Common myeloid progenitor, CD34-positive (primary cell): Measurements from ENCODE around the gene L3MBTL2.
"Not testable (repeated sequence)": the region's sequence is repeated elsewhere in the genome, so short reads cannot be mapped to it uniquely, and the experiment has no call there.

Experiments used
- CTCF ChIA-PET: fragments of 350-600 bp; sonication (Branson Sonifier 250); formaldehyde crosslinking; loops from one replicate; lab custom pipeline; 2021; ENCODE audit warnings: antibody characterized with exemption; lab: Charles Lee
- POLR2A ChIA-PET: fragments of 350-600 bp; sonication (Branson Sonifier 250); formaldehyde crosslinking; loops from one replicate; lab custom pipeline; 2021; ENCODE audit warnings: antibody characterized with exemption; lab: Charles Lee
- DNase-seq, 3 donors: peaks; one replicate each; pipeline versions ENCODE4 v3.0.0 to v3.0.0-alpha.2; 2013
- H3K27ac ChIP-seq, 2 experiments: 1 replicate in 1 of 2; 2 replicates in 1 of 2; pipeline ENCODE4 v1.7.0; 2013; ENCODE audit warnings: inconsistent platforms in 2 of 2, low read length in 2 of 2, mild to moderate bottlenecking in 2 of 2, low read depth in 1 of 2, moderate library complexity in 1 of 2; ENCODE audit not compliant: severe bottlenecking in 2 of 2, insufficient read depth in 1 of 2, poor library complexity in 1 of 2
- H3K27me3 ChIP-seq, 5 experiments: replicated peaks in 2 of 5; 1 replicate in 3 of 5; 2 replicates in 2 of 5; pipeline versions ENCODE4 v1.6.1 to v1.7.0; 2013; ENCODE audit warnings: low read length in 4 of 5, mild to moderate bottlenecking in 2 of 5, moderate library complexity in 2 of 5, inconsistent platforms in 1 of 5; ENCODE audit not compliant: insufficient read depth in 5 of 5, control insufficient read depth in 4 of 5
- H3K36me3 ChIP-seq, 4 experiments: 1 replicate in 2 of 4; 2 replicates in 2 of 4; pipeline versions ENCODE4 v1.6.1 to v1.7.0; 2013; ENCODE audit warnings: low read length in 3 of 4, control low read depth in 1 of 4, mild to moderate bottlenecking in 1 of 4; ENCODE audit not compliant: control insufficient read depth in 4 of 4, insufficient read depth in 4 of 4
- H3K4me1 ChIP-seq, 4 experiments: 1 replicate in 3 of 4; 2 replicates in 1 of 4; pipeline versions ENCODE4 v1.6.1 to v1.7.1; 2013; ENCODE audit warnings: low read length in 3 of 4, mild to moderate bottlenecking in 3 of 4, control low read depth in 1 of 4, inconsistent platforms in 1 of 4, moderate library complexity in 1 of 4; ENCODE audit not compliant: control insufficient read depth in 4 of 4, insufficient read depth in 4 of 4; ENCODE audit errors: control extremely low read depth in 1 of 4
- H3K4me3 ChIP-seq, 7 experiments: 1 replicate in 4 of 7; 2 replicates in 3 of 7; pipeline versions ENCODE4 v1.5.1 to v1.7.0; 2013; ENCODE audit warnings: mild to moderate bottlenecking in 7 of 7, low read length in 6 of 7, moderate library complexity in 6 of 7, inconsistent platforms in 2 of 7, low read depth in 2 of 7, control low read depth in 1 of 7; ENCODE audit not compliant: insufficient read depth in 4 of 7, control insufficient read depth in 1 of 7; ENCODE audit errors: extremely low read depth in 1 of 7
- H3K9me3 ChIP-seq, 5 experiments: 1 replicate in 4 of 5; 2 replicates in 1 of 5; pipeline versions ENCODE4 v1.6.1 to v1.7.1; 2013; ENCODE audit warnings: low read length in 4 of 5, mild to moderate bottlenecking in 2 of 5, inconsistent platforms in 1 of 5, low read depth in 1 of 5, moderate library complexity in 1 of 5; ENCODE audit not compliant: control insufficient read depth in 4 of 5, insufficient read depth in 2 of 5; ENCODE audit errors: control extremely low read depth in 1 of 5
- WGBS: methylation state at CpG from one replicate; pipeline ENCODE4 v1.1.5; 2013; ENCODE audit not compliant: insufficient coverage; 5-methylcytosine and 5-hydroxymethylcytosine counted together

The L3MBTL2 gene

GRCh38 chr22:41177622-41178424 lies 27.3 kb upstream of the L3MBTL2 start:
- H3K36me3 ChIP-seq, result peaks cover 14 to 69% (median 44%) of the 10 kb centered on the region in 4 experiments

GRCh38 chr22:41178425-41178975 lies 26.6 kb upstream of the L3MBTL2 start:
- POLR2A ChIA-PET, result no interaction called here
- Histone ChIP-seq H3K27ac (no peak overlapping the region), H3K36me3 (peaks cover 11 to 63% (median 38%) of the 10 kb centered on the region in 4 experiments), H3K27me3 (no peaks in the 10 kb centered on the region), H3K4me1 (peaks cover 0 to 7% (median 2%) of the 10 kb centered on the region in 4 experiments), H3K4me3 (no peak overlapping the region), H3K9me3 (no peaks in the 10 kb centered on the region)
- no peak for DNase-seq
- CTCF ChIA-PET, result interaction anchor here (1.0 kb wide), 1 partner anchor 20 kb away, joined by 3 read pairs; no protein-coding TSS in a partner anchor
- 83% methylated on average over 5 of the region's 8 CpGs for WGBS

More at GRCh38 chr22:41177622-41178424, 27.3 kb upstream of the L3MBTL2 start:
- H3K4me1 ChIP-seq, result peaks cover 0 to 7% (median 2%) of the 10 kb centered on the region in 4 experiments
- WGBS, result 97% methylated on average over 8 of the region's 9 CpGs
- H3K9me3 ChIP-seq, result no peaks in the 10 kb centered on the region
- no peak for DNase-seq
- H3K27ac ChIP-seq, result no peak overlapping the region
- H3K27me3 ChIP-seq, result no peaks in the 10 kb centered on the region
- no peak overlapping the region for H3K4me3 ChIP-seq
- CTCF ChIA-PET, result interaction anchor here (1.0 kb wide), 1 partner anchor 20 kb away, joined by 3 read pairs; no protein-coding TSS in a partner anchor
- POLR2A ChIA-PET, result no interaction called here

GRCh38 chr22:41180362-41180761 lies 24.8 kb upstream of the L3MBTL2 start:
- POLR2A ChIA-PET, H3K4me3 ChIP-seq, DNase-seq, H3K4me1 ChIP-seq, H3K27me3 ChIP-seq, H3K9me3 ChIP-seq: not testable (repeated sequence)
- 96% methylated on average over 3 of the region's 6 CpGs for WGBS
- CTCF ChIA-PET, result interaction anchor here (3.3 kb wide), 1 partner anchor 57 kb away, joined by 10 read pairs; no protein-coding TSS in a partner anchor
- Histone ChIP-seq H3K27ac (peak overlapping the region in 1 of 2 experiments; percentile 2), H3K36me3 (peaks cover 11 to 45% (median 28%) of the 10 kb centered on the region in 4 experiments)

- ChIA-PET POLR2A (no interaction called here), CTCF (interaction anchor here (1.0 to 3.3 kb wide), 2 partner anchors 15 to 57 kb away, joined by 3 to 10 read pairs; no protein-coding TSS in a partner anchor)
- DNase-seq, result no peak
- Histone ChIP-seq H3K27me3 (no peaks in the 10 kb centered on the region), H3K4me3 (no peak overlapping the region), H3K27ac (peak overlapping the region in 1 of 2 experiments; percentile 2), H3K4me1 (peaks cover 0 to 7% (median 6%) of the 10 kb centered on the region in 4 experiments), H3K9me3 (no peaks in the 10 kb centered on the region), H3K36me3 (peaks cover 11 to 39% (median 25%) of the 10 kb centered on the region in 4 experiments)
- WGBS, result 86% methylated on average over 3 of the region's 3 CpGs
These were observed 24.2 kb upstream of the L3MBTL2 start for GRCh38 chr22:41180926-41181325.

- peak; percentile 25 to 61 (median 40) for DNase-seq
- H3K9me3 ChIP-seq, result no peaks in the 10 kb centered on the region
- 69% methylated on average over 15 of the region's 15 CpGs for WGBS
- H3K36me3 ChIP-seq, result peaks cover 6 to 33% (median 20%) of the 10 kb centered on the region in 4 experiments
- H3K27ac ChIP-seq, result no peak overlapping the region
- H3K27me3 ChIP-seq, result no peaks in the 10 kb centered on the region
- H3K4me3 ChIP-seq, result no peak overlapping the region
- POLR2A ChIA-PET, result no interaction called here
- CTCF ChIA-PET, result interaction anchor here (0.8 to 3.3 kb wide), 3 partner anchors 16 to 56 kb away, joined by 3 to 10 read pairs (median 3); no protein-coding TSS in a partner anchor
- H3K4me1 ChIP-seq, result peaks cover 0 to 7% (median 6%) of the 10 kb centered on the region in 4 experiments
These were observed 23.5 kb upstream of the L3MBTL2 start for GRCh38 chr22:41181349-41182241.

- no peaks in the 10 kb centered on the region for H3K27me3 ChIP-seq
- POLR2A ChIA-PET, result no interaction called here
- H3K36me3 ChIP-seq, result peaks cover 0 to 7% (median 3%) of the 10 kb centered on the region in 4 experiments
- no peak overlapping the region for H3K27ac ChIP-seq
- CTCF ChIA-PET, result interaction anchor here (1.1 to 1.2 kb wide), 2 partner anchors 11 to 52 kb away, joined by 4 read pairs; no protein-coding TSS in a partner anchor
- peaks cover 0 to 7% (median 4%) of the 10 kb centered on the region in 4 experiments for H3K4me1 ChIP-seq
- H3K9me3 ChIP-seq, result no peaks in the 10 kb centered on the region
- H3K4me3 ChIP-seq, result peak overlapping the region in 1 of 7 experiments; percentile 12
- WGBS, result 25% methylated on average over 1 of the region's 3 CpGs
- peak in 1 of 3 donors; percentile 28 for DNase-seq
These were observed 20.4 kb upstream of the L3MBTL2 start for GRCh38 chr22:41184679-41185078.
